ENCODE measurements around the gene CCT5. TPM values are rescaled to one million over a fixed set of nuclear protein-coding genes. Genes with fewer than 3 reads are reported as not detected.

CCT5 gene
- total and polyA plus RNA-seq, 2 donors from 2014 or later, result 130 to 136 TPM

DNA sequence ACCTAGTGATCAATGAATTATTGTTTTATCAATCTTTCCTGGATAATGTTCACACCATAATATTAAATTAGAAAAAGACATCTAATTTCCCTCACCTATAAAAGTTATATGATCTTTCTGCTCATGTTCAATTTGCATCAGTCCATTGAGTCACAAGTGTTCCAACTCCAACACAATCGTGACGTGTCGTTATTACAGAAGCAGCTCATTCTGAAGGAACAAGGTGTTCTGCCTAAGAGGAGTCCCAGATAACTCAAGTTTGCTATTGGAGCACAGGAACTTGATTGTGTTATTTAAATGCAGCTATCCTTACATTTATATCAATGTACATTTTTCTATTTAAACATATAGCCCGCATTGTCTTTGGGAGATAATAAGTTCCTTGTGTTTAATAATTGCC lies 31.0 kb upstream of the CCT5 start:
- Histone ChIP-seq H3K27ac (ENCODE audit: low read depth in 2 of 2, low read length in 2 of 2) (no peak overlapping the region), H3K27me3 (ENCODE audit: control insufficient read depth, insufficient read depth, low read length) (no peaks in the 10 kb centered on the region), H3K4me3 (ENCODE audit: low read length in 3 of 3) (no peak overlapping the region), H3K4me1 (ENCODE audit: control insufficient read depth in 2 of 3, insufficient read depth in 2 of 3, low read depth in 1 of 3, low read length in 3 of 3) (no peaks in the 10 kb centered on the region), H3K36me3 (ENCODE audit: control insufficient read depth in 2 of 3, insufficient read depth in 3 of 3, low read length in 3 of 3) (no peaks in the 10 kb centered on the region), H3K9me3 (ENCODE audit: control insufficient read depth in 2 of 3, insufficient read depth in 1 of 3, low read length in 3 of 3) (no peaks in the 10 kb centered on the region), H3K9ac (ENCODE audit: low read length in 3 of 3) (no peak overlapping the region)
- intact Hi-C loops (cut with DNase I), result no loop called here
- TF ChIP-seq, protein P1, sequence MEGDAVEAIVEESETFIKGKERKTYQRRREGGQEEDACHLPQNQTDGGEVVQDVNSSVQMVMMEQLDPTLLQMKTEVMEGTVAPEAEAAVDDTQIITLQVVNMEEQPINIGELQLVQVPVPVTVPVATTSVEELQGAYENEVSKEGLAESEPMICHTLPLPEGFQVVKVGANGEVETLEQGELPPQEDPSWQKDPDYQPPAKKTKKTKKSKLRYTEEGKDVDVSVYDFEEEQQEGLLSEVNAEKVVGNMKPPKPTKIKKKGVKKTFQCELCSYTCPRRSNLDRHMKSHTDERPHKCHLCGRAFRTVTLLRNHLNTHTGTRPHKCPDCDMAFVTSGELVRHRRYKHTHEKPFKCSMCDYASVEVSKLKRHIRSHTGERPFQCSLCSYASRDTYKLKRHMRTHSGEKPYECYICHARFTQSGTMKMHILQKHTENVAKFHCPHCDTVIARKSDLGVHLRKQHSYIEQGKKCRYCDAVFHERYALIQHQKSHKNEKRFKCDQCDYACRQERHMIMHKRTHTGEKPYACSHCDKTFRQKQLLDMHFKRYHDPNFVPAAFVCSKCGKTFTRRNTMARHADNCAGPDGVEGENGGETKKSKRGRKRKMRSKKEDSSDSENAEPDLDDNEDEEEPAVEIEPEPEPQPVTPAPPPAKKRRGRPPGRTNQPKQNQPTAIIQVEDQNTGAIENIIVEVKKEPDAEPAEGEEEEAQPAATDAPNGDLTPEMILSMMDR (IDR thresholded peaks at IDR 0.05; ENCODE audit: borderline replicate concordance, extremely low read depth, insufficient read depth), result no peak
- DNase-seq, result no peak
- no peak for FAIRE-seq

DNA sequence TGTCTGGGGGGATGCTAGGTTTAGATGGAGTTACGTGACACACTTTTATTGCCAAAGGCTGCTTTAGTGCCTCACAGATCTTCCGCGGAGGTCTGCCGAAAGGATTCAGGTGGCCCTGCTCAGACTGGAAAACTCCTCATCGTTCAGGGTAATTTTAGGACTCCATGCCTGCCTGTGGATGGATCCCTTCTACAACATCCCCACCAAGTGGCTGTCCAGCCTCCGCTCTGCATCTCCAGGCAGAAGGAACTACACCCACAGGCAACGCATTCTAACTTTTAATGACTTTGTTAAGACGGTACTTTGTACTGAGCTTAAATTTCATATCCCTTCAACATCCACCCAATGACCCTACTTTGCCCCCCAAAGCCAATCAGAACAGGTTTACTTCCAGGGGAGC lies 29.8 kb upstream of the CCT5 start:
- Histone ChIP-seq H3K9me3 (ENCODE audit: control insufficient read depth in 2 of 3, insufficient read depth in 1 of 3, low read length in 3 of 3) (no peaks in the 10 kb centered on the region), H3K9ac (ENCODE audit: low read length in 3 of 3) (no peak overlapping the region), H3K4me3 (ENCODE audit: low read length in 3 of 3) (no peak overlapping the region), H3K27ac (ENCODE audit: low read depth in 2 of 2, low read length in 2 of 2) (no peak overlapping the region), H3K36me3 (ENCODE audit: control insufficient read depth in 2 of 3, insufficient read depth in 3 of 3, low read length in 3 of 3) (no peaks in the 10 kb centered on the region), H3K27me3 (ENCODE audit: control insufficient read depth, insufficient read depth, low read length) (no peaks in the 10 kb centered on the region), H3K4me1 (ENCODE audit: control insufficient read depth in 2 of 3, insufficient read depth in 2 of 3, low read depth in 1 of 3, low read length in 3 of 3) (no peaks in the 10 kb centered on the region)
- intact Hi-C loops (cut with DNase I), result no loop called here
- no peak for FAIRE-seq
- TF ChIP-seq, protein P1 (IDR thresholded peaks at IDR 0.05; ENCODE audit: borderline replicate concordance, extremely low read depth, insufficient read depth), result no peak
- peak in 3 of 5 donors; percentile 26 to 41 (median 41) for DNase-seq

DNA sequence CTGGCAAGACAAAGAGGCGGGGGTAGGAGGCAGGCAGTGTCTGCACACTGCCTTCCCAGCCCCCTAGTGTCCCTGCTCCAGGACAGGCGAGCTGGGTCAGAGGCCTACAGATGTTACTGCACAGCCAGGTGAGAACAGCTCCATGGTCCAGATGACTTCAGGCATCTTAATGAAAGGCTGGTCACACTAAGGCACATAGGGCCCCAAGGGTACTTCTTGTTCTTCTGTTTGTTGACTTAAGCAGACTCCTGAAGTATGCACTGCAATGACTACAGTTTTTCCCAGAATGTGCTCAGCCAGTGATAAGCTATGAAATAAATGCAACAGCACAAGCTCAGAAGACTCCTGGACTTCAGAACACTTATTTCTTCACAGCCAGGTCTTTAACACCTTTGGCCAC lies 27.8 kb upstream of the CCT5 start:
- H3K36me3 ChIP-seq (ENCODE audit: control insufficient read depth in 2 of 3, insufficient read depth in 3 of 3, low read length in 3 of 3), result no peaks in the 10 kb centered on the region
- DNase-seq (no peak), FAIRE-seq (no peak)
- H3K27me3 ChIP-seq (ENCODE audit: control insufficient read depth, insufficient read depth, low read length), result no peaks in the 10 kb centered on the region
- H3K27ac ChIP-seq (ENCODE audit: low read depth in 2 of 2, low read length in 2 of 2), result no peak overlapping the region
- no peaks in the 10 kb centered on the region for H3K4me1 ChIP-seq (ENCODE audit: control insufficient read depth in 2 of 3, insufficient read depth in 2 of 3, low read depth in 1 of 3, low read length in 3 of 3)
- no peaks in the 10 kb centered on the region for H3K9me3 ChIP-seq (ENCODE audit: control insufficient read depth in 2 of 3, insufficient read depth in 1 of 3, low read length in 3 of 3)
- intact Hi-C loops (cut with DNase I), result no loop called here
- H3K9ac ChIP-seq (ENCODE audit: low read length in 3 of 3), result no peak overlapping the region
- H3K4me3 ChIP-seq (ENCODE audit: low read length in 3 of 3), result no peak overlapping the region
- TF ChIP-seq, protein P1 (IDR thresholded peaks at IDR 0.05; ENCODE audit: borderline replicate concordance, extremely low read depth, insufficient read depth), result no peak

DNA sequence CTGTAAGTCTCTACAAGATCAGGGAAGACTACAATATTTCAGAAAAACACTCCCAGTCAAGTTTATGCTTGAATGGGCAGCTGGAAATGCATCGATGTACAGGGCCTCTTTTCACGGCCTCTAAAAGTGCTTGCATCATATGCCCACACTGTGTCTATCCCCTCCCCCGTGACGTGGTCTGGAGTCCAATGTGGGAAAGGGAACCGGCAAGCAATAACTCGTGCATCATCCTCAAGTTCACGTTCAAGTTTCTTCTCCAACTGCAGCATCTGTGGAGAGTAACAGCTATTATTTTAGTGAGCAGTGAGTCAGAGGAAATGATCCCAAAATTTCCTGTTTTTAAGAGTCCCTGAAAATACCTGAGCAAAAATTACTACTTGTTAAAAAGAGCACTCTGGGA lies 22.7 kb upstream of the CCT5 start:
- no peak for FAIRE-seq
- intact Hi-C loops (cut with DNase I), result no loop called here
- TF ChIP-seq, protein P1 (IDR thresholded peaks at IDR 0.05; ENCODE audit: borderline replicate concordance, extremely low read depth, insufficient read depth), result no peak

More for the DNA sequence above, 22.7 kb upstream of the CCT5 start:
- DNase-seq, result no peak
- Histone ChIP-seq H3K4me3 (ENCODE audit: low read length in 3 of 3) (no peak overlapping the region), H3K27ac (ENCODE audit: low read depth in 2 of 2, low read length in 2 of 2) (no peak overlapping the region), H3K9ac (ENCODE audit: low read length in 3 of 3) (no peak overlapping the region), H3K4me1 (ENCODE audit: control insufficient read depth in 2 of 3, insufficient read depth in 2 of 3, low read depth in 1 of 3, low read length in 3 of 3) (no peaks in the 10 kb centered on the region), H3K36me3 (ENCODE audit: control insufficient read depth in 2 of 3, insufficient read depth in 3 of 3, low read length in 3 of 3) (no peaks in the 10 kb centered on the region), H3K9me3 (ENCODE audit: control insufficient read depth in 2 of 3, insufficient read depth in 1 of 3, low read length in 3 of 3) (no peaks in the 10 kb centered on the region), H3K27me3 (ENCODE audit: control insufficient read depth, insufficient read depth, low read length) (no peaks in the 10 kb centered on the region)
